Vagina (tissue), 2 donors: Measurements from ENCODE around the gene COL28A1.

Experiments
- CTCF ChIP-seq, 3 experiments: fragments of 450-650 bp in 2 of 3; fragments of 200-600 bp in 1 of 3; sonication (generic) in 1 of 3; IDR thresholded peaks; one replicate each; pipeline ENCODE4 v1.5.1; 2017 to 2019; ENCODE audit warnings: antibody characterized with exemption in 3 of 3, mild to moderate bottlenecking in 2 of 3, moderate library complexity in 2 of 3
- POLR2A ChIP-seq, 2 donors: fragments of 450-650 bp; IDR thresholded peaks; one replicate each; pipeline ENCODE4 v1.6.1; 2017; ENCODE audit warnings: antibody characterized with exemption in 2 of 2, mild to moderate bottlenecking in 2 of 2, moderate library complexity in 2 of 2
- POLR2AphosphoS5 ChIP-seq, 2 donors: sonication (generic); formaldehyde crosslinking; IDR thresholded peaks; one replicate each; pipeline ENCODE4 v1.9.0; 2017; ENCODE audit warnings: antibody characterized with exemption in 2 of 2, mild to moderate bottlenecking in 2 of 2, low read depth in 1 of 2; ENCODE audit not compliant: insufficient read depth in 1 of 2

GRCh38 chr7:7566651-7567611, 31.3 kb upstream of the COL28A1 start, which contains the start of gene MIOS:
- TF ChIP-seq CTCF (IDR thresholded peaks at IDR 0.05) (no peak), POLR2A (IDR thresholded peaks at IDR 0.05) (peak in 1 of 2 donors; percentile 58), POLR2AphosphoS5 (IDR thresholded peaks at IDR 0.05; ENCODE audit: insufficient read depth in 1 of 2, low read depth in 1 of 2) (peak in 1 of 2 donors; percentile 38)
